ENCODE results near the gene OR52W1.
"Not testable (repeated sequence)": the region's sequence is repeated elsewhere in the genome, so short reads cannot be mapped to it uniquely, and the experiment has no call there.

OR52W1 gene

GRCh38 chr11:6219359-6219758, 20.3 kb downstream of the OR52W1 start:
- DNase-seq, result no peak

GRCh38 chr11:6223854-6224253, 24.8 kb downstream of the OR52W1 start:
- DNase-seq, result no peak

- DNase-seq, result no peak
These were observed 25.4 kb downstream of the OR52W1 start for GRCh38 chr11:6224421-6224820.

GRCh38 chr11:6225024-6225423, 26.0 kb downstream of the OR52W1 start:
- no peak for DNase-seq

GRCh38 chr11:6225896-6226295, 26.9 kb downstream of the OR52W1 start:
- DNase-seq, result no peak

GRCh38 chr11:6228520-6228919, 29.5 kb downstream of the OR52W1 start:
- DNase-seq, result no peak

GRCh38 chr11:6229911-6230310, 30.9 kb downstream of the OR52W1 start:
- DNase-seq, result no peak

GRCh38 chr11:6232899-6233298, 33.9 kb downstream of the OR52W1 start:
- no peak for DNase-seq

- no peak for DNase-seq
These were observed 35.0 kb downstream of the OR52W1 start for GRCh38 chr11:6233984-6234386.

GRCh38 chr11:6234387-6235107, 35.5 kb downstream of the OR52W1 start, which contains the start of gene FHIP1B:
Gene FHIP1B (minus strand): TSS chr11:6234636. CDS start chr11:6224516, 10,120 bp downstream.
- peak; percentile 99 for DNase-seq

GRCh38 chr11:6237266-6237665, 38.2 kb downstream of the OR52W1 start:
- DNase-seq, result no peak

GRCh38 chr11:6237761-6238302, 38.8 kb downstream of the OR52W1 start:
- DNase-seq, result no peak

- DNase-seq, result no peak
These were observed 39.9 kb downstream of the OR52W1 start, which contains the start of gene CNGA4 for GRCh38 chr11:6238902-6239301. Gene CNGA4 (plus strand): TSS chr11:6239089. CDS start chr11:6239207, 118 bp downstream.

- no peak for DNase-seq
These were observed 41.1 kb downstream of the OR52W1 start for GRCh38 chr11:6240139-6240538.

GRCh38 chr11:6240781-6241180, 41.8 kb downstream of the OR52W1 start:
- DNase-seq, result no peak

- DNase-seq, result no peak
These were observed 42.3 kb downstream of the OR52W1 start for GRCh38 chr11:6241316-6241715.

- no peak for DNase-seq
These were observed 46.5 kb downstream of the OR52W1 start for GRCh38 chr11:6245536-6245935.

GRCh38 chr11:6248248-6248647, 49.2 kb downstream of the OR52W1 start:
- DNase-seq, result no peak

GRCh38 chr11:6248897-6249296, 49.9 kb downstream of the OR52W1 start:
- not testable (repeated sequence) for DNase-seq

Data from activated CD4-positive, CD25-positive, alpha-beta regulatory T cell treated with anti-CD3 and anti-CD28 coated beads, Interleukin-2, amount 50 U/mL, for 72 hours (primary cell).